GM19240 (cell line): ENCODE results near the gene IL1RAPL1.
"Not testable (repeated sequence)": the region's sequence is repeated elsewhere in the genome, so short reads cannot be mapped to it uniquely, and the experiment has no call there.

Experiments
- DNase-seq: peaks from one replicate; pipeline ENCODE4 v3.0.0; 2011; ENCODE audit warnings: low spot score; ENCODE audit not compliant: insufficient read length

IL1RAPL1 gene

GRCh38 chrX:29257521-29257920 lies 670.3 kb downstream of the IL1RAPL1 start:
- no peak for DNase-seq

- DNase-seq = no peak
Measured at GRCh38 chrX:29269390-29269789, 682.1 kb downstream of the IL1RAPL1 start.

- no peak for DNase-seq
Measured at GRCh38 chrX:29274517-29274916, 687.3 kb downstream of the IL1RAPL1 start.

GRCh38 chrX:29275928-29276327 lies 688.7 kb downstream of the IL1RAPL1 start:
- DNase-seq = no peak

- DNase-seq = no peak
Measured at GRCh38 chrX:29281078-29281742, 694.0 kb downstream of the IL1RAPL1 start.

- DNase-seq = no peak
Measured at GRCh38 chrX:29285664-29286063, 698.4 kb downstream of the IL1RAPL1 start.

GRCh38 chrX:29295987-29296680 lies 708.9 kb downstream of the IL1RAPL1 start:
- DNase-seq = no peak

- DNase-seq = no peak
Measured at GRCh38 chrX:29297171-29297800, 710.0 kb downstream of the IL1RAPL1 start.

GRCh38 chrX:29299684-29300083 lies 712.4 kb downstream of the IL1RAPL1 start:
- no peak for DNase-seq

- DNase-seq = no peak
Measured at GRCh38 chrX:29308726-29309125, 721.5 kb downstream of the IL1RAPL1 start.

- no peak for DNase-seq
Measured at GRCh38 chrX:29315931-29316330, 728.7 kb downstream of the IL1RAPL1 start.

GRCh38 chrX:29318012-29318411 lies 730.8 kb downstream of the IL1RAPL1 start:
- DNase-seq = no peak

GRCh38 chrX:29332429-29332828 lies 745.2 kb downstream of the IL1RAPL1 start:
- not testable (repeated sequence) for DNase-seq

- DNase-seq = not testable (repeated sequence)
Measured at GRCh38 chrX:29333091-29333490, 745.8 kb downstream of the IL1RAPL1 start.

GRCh38 chrX:29348288-29348687 lies 761.0 kb downstream of the IL1RAPL1 start:
- DNase-seq = no peak

- DNase-seq = no peak
Measured at GRCh38 chrX:29359276-29359675, 772.0 kb downstream of the IL1RAPL1 start.

GRCh38 chrX:29374765-29375164 lies 787.5 kb downstream of the IL1RAPL1 start:
- not testable (repeated sequence) for DNase-seq

- no peak for DNase-seq
Measured at GRCh38 chrX:29376584-29376983, 789.3 kb downstream of the IL1RAPL1 start.

GRCh38 chrX:29382811-29383210 lies 795.6 kb downstream of the IL1RAPL1 start:
- DNase-seq = no peak

GRCh38 chrX:29388509-29388908 lies 801.3 kb downstream of the IL1RAPL1 start:
- DNase-seq = no peak

GRCh38 chrX:29397506-29397905 lies 810.3 kb downstream of the IL1RAPL1 start:
- DNase-seq = no peak

GRCh38 chrX:29407357-29407756 lies 820.1 kb downstream of the IL1RAPL1 start:
- DNase-seq = no peak
